Mesangial cell (primary cell): Measurements from ENCODE around the gene LNX2. TPM values are rescaled to one million over a fixed set of nuclear protein-coding genes. Genes with fewer than 3 reads are reported as not detected.

ENCODE experiments used
- total RNA-seq: library from RNA; depleted of rRNA; stranded (reverse); fragments of >200 nt; gene quantifications from 2 replicates; pipeline ENCODE4 v1.2.3, GENCODE V29; 2015

LNX2 gene
- total RNA-seq = 5.4 and 7.4 TPM in 2 replicates

DNA sequence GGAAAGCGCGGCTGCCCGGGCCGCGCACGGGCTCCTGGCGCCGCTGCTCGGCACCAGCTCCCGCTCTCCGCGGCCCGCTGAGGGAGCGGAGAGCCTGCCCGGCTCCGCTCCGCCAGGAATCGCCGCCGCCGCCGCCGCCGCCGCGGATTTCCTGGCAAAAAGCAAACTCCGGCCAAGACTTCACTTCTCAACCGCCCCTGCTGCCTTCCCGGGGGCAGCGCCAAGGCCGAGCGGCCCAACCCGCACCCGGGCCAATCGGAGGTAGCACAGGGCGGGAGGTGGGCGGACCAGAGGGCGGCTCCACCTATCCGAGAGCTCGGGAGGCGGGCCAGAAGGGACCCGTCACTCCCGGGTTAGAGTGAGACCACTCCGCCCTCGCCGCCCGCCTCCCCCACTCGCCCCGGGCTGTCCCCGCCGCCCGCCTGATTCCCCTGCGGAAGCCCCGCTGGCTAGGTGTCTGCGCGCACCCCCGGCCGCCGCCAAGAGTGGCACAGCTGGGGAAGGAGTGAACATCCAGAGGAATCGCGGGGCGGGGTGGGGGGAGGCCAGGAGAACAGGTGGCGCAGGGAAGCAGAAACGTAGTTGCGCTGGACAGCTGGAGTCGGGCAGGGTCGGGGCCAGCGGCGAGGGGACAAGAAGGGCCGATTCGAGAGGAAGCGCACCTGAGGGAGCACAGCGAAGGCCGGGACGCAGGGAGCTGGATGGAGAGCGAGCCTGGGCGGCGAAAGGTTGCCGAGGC lies at the start of gene LNX2:
Gene LNX2, minus strand, starts transcription at position 153 of the 739 bp plus-strand sequence. CDS start 38,826 bp downstream, outside the sequence.

DNA sequence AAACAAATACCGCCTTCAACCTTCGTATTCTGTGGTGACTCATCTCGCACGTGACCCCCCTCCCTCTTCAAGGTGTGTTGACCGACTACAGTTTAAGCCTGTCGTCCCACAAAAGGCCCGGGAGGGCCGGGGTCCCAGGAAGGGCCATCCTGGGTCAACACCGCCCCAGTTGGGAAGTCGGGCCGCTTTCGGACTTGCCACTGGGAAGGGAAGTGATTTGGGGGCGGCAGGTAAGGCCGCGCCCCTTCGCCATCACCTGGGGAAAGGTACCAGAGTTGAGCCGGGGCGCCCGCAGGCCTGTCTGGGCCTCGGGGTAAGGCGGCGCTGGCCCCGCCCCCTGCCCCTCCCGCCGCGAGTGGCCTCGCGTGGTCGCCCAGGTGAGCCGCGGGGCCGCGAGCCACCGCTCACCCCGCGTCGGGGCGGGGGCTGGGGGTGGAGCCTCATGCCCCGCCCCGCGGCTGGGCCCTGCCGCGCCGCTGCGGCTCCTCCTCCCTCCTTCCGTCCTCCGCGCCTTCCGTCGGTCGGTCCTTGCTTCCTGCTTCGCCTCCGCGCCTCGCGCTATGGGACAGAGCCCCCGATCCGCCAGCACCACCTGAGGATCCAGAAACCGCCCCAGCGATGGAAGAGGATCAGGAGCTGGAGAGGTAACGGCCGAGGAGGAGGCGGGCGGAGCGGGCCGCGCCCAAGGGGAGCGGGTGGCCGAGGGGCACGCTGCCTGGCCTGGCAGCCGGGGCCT lies 1.2 kb upstream of the LNX2 start, which contains the start of gene POLR1D:
Gene POLR1D, plus strand, starts transcription at position 527 of the 736 bp plus-strand sequence. Its CDS starts 92 bp downstream, at position 619.

Other genes with a start within 250 kb of the LNX2 start
- 109 and 206 TPM in 2 replicates for gene GTF3A, start 195.9 kb downstream of the LNX2 start, total RNA-seq
- 26.0 and 30.1 TPM in 2 replicates for gene MTIF3, start 170.0 kb downstream of the LNX2 start, total RNA-seq
- 79.7 and 83.3 TPM in 2 replicates for gene POLR1D, start 1.4 kb upstream of the LNX2 start, total RNA-seq
- gene GSX1, start 172.0 kb upstream of the LNX2 start, total RNA-seq = not detected in 2 replicates